Measurements from ENCODE around the gene CREB5. TPM values are rescaled to one million over a fixed set of nuclear protein-coding genes. Genes with fewer than 3 reads are reported as not detected.

CREB5 gene
- total RNA-seq, 1 experiment from 2014 or later, result 0.49 TPM

- no peak for ATAC-seq
- Histone ChIP-seq H2AFZ (ENCODE audit: low read depth, low read length, poor library complexity, severe bottlenecking) (no peak overlapping the region), H3K27ac (ENCODE audit: low read depth, low read length) (no peak overlapping the region), H3K9me2 (ENCODE audit: insufficient read depth) (no peaks in the 10 kb centered on the region), H3K36me3 (ENCODE audit: control insufficient read depth in 1 of 2, insufficient read depth in 2 of 2, low read length in 2 of 2) (no peaks in the 10 kb centered on the region), H3K4me3 (replicated peaks in 1 of 2; ENCODE audit: low read depth in 1 of 2, low read length in 2 of 2) (no peak overlapping the region), H3K79me2 (ENCODE audit: insufficient read depth, low read length) (no peaks in the 10 kb centered on the region), H3K9ac (ENCODE audit: low read length) (no peak overlapping the region), H3K4me1 (ENCODE audit: control insufficient read depth in 1 of 2, insufficient read depth in 2 of 2, low read length in 2 of 2) (peaks cover 12 to 15% of the 10 kb centered on the region in 2 experiments), H3K9me3 (ENCODE audit: control insufficient read depth in 1 of 2, insufficient read depth in 1 of 2, low read depth in 1 of 2, low read length in 2 of 2) (no peaks in the 10 kb centered on the region), H3K4me2 (ENCODE audit: low read length) (no peak overlapping the region), H3K27me3 (ENCODE audit: insufficient read depth, low read length) (0 out of 2 replicates have a peak, but pooled peaks cover 3% of the 10 kb centered on the region), H4K20me1 (ENCODE audit: insufficient read depth) (no peaks in the 10 kb centered on the region)
- no peak for DNase-seq (ENCODE audit: low read depth, low spot score)
- ChIA-PET RAD21 (ENCODE audit: low non-redundant PET in 1 of 2, low total read pairs in 2 of 2, uncharacterized antibody in 2 of 2, unreplicated experiment in 2 of 2) (no interaction called here), CTCF (no interaction called here), POLR2A (no interaction called here)
- TF ChIP-seq YY1 (IDR thresholded peaks at IDR 0.05; ENCODE audit: extremely low read depth, insufficient replicate concordance, low read depth, low read length), result no peak
- no peak for TF ChIP-seq CEBPB (IDR thresholded peaks at IDR 0.05; ENCODE audit: low read depth)
- no peak for TF ChIP-seq SP1 (IDR thresholded peaks at IDR 0.05; ENCODE audit: low read depth)
- TF ChIP-seq, protein P1, sequence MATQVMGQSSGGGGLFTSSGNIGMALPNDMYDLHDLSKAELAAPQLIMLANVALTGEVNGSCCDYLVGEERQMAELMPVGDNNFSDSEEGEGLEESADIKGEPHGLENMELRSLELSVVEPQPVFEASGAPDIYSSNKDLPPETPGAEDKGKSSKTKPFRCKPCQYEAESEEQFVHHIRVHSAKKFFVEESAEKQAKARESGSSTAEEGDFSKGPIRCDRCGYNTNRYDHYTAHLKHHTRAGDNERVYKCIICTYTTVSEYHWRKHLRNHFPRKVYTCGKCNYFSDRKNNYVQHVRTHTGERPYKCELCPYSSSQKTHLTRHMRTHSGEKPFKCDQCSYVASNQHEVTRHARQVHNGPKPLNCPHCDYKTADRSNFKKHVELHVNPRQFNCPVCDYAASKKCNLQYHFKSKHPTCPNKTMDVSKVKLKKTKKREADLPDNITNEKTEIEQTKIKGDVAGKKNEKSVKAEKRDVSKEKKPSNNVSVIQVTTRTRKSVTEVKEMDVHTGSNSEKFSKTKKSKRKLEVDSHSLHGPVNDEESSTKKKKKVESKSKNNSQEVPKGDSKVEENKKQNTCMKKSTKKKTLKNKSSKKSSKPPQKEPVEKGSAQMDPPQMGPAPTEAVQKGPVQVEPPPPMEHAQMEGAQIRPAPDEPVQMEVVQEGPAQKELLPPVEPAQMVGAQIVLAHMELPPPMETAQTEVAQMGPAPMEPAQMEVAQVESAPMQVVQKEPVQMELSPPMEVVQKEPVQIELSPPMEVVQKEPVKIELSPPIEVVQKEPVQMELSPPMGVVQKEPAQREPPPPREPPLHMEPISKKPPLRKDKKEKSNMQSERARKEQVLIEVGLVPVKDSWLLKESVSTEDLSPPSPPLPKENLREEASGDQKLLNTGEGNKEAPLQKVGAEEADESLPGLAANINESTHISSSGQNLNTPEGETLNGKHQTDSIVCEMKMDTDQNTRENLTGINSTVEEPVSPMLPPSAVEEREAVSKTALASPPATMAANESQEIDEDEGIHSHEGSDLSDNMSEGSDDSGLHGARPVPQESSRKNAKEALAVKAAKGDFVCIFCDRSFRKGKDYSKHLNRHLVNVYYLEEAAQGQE (IDR thresholded peaks at IDR 0.05; ENCODE audit: low read depth), result no peak
- TF ChIP-seq POLR2A (IDR thresholded peaks at IDR 0.05; ENCODE audit: borderline replicate concordance, extremely low read depth, insufficient read depth, insufficient read length), result no peak
- TF ChIP-seq, protein P2, sequence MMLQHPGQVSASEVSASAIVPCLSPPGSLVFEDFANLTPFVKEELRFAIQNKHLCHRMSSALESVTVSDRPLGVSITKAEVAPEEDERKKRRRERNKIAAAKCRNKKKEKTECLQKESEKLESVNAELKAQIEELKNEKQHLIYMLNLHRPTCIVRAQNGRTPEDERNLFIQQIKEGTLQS (IDR thresholded peaks at IDR 0.05), result no peak
- TF ChIP-seq CTCF (IDR thresholded peaks at IDR 0.05 in 2 of 3, conservative IDR thresholded peaks at IDR 0.05 in 1 of 3; ENCODE audit: borderline replicate concordance in 1 of 3, insufficient read depth in 1 of 3, low read depth in 2 of 3, low read length in 2 of 3), result no peak
- TF ChIP-seq ELF1 (IDR thresholded peaks at IDR 0.05; ENCODE audit: borderline replicate concordance, low read depth), result no peak
- TF ChIP-seq FOSL1 (IDR thresholded peaks at IDR 0.05; ENCODE audit: low read depth), result no peak
- no peak for TF ChIP-seq POLR2AphosphoS5 (IDR thresholded peaks at IDR 0.05; ENCODE audit: low read depth, low read length)
- BruUV-seq (replicated peaks), result no TSS peak
- intact Hi-C loops (cut with micrococcal nuclease), result no loop called here
Measured at GRCh38 chr7:28682801-28683200, 270.5 kb downstream of the CREB5 start.
